Small intestine (tissue), 7 donors: ENCODE measurements around the gene FNDC3B. TPM values are rescaled to one million over a fixed set of nuclear protein-coding genes. Genes with fewer than 3 reads are reported as not detected.
A peak's percentile ranks its signal among the peaks of the same experiment; 100 is the strongest.

Experiments used
- DNase-seq, 2 donors: peaks; one replicate each; pipeline versions ENCODE4 v3.0.0 to v3.0.0-alpha.2; 2013
- FAIRE-seq: peaks from 2 replicates; lab custom pipeline; 2012; peaks lifted over from hg19 to GRCh38; lab: Jason Lieb, UNC
- H3K27ac ChIP-seq, 3 donors: one replicate each; pipeline ENCODE4 v1.5.1; 2013; ENCODE audit warnings: low read length in 2 of 3, mild to moderate bottlenecking in 2 of 3, control low read depth in 1 of 3, inconsistent platforms in 1 of 3, low read depth in 1 of 3, moderate library complexity in 1 of 3
- H3K27me3 ChIP-seq, 3 donors: one replicate each; pipeline ENCODE4 v1.6.1; 2013; ENCODE audit warnings: low read length in 3 of 3, inconsistent platforms in 1 of 3; ENCODE audit not compliant: control insufficient read depth in 3 of 3, insufficient read depth in 3 of 3
- H3K36me3 ChIP-seq, 3 donors: one replicate each; pipeline ENCODE4 v1.6.1; 2013; ENCODE audit warnings: low read length in 3 of 3, inconsistent platforms in 1 of 3, low read depth in 1 of 3, mild to moderate bottlenecking in 1 of 3, moderate library complexity in 1 of 3; ENCODE audit not compliant: control insufficient read depth in 3 of 3, insufficient read depth in 2 of 3
- H3K4me1 ChIP-seq, 3 donors: one replicate each; pipeline ENCODE4 v1.6.1; 2013; ENCODE audit warnings: low read length in 2 of 3, inconsistent platforms in 1 of 3, low read depth in 1 of 3, mild to moderate bottlenecking in 1 of 3, moderate library complexity in 1 of 3; ENCODE audit not compliant: control insufficient read depth in 3 of 3, insufficient read depth in 2 of 3
- H3K4me3 ChIP-seq, 3 donors: one replicate each; pipeline ENCODE4 v1.5.1; 2013; ENCODE audit warnings: low read length in 3 of 3, control low read depth in 1 of 3, inconsistent platforms in 1 of 3, low read depth in 1 of 3, mild to moderate bottlenecking in 1 of 3, moderate library complexity in 1 of 3
- H3K9me3 ChIP-seq, 2 donors: one replicate each; pipeline ENCODE4 v1.6.1; 2013; ENCODE audit warnings: low read depth in 1 of 2, low read length in 1 of 2; ENCODE audit not compliant: control insufficient read depth in 2 of 2, insufficient read depth in 1 of 2
- WGBS, 3 donors: extraction: QIAGEN DNeasy Blood & Tissue Kit; methylation state at CpG; one replicate each; pipeline ENCODE4 v1.1.7; 2013; 5-methylcytosine and 5-hydroxymethylcytosine counted together
- polyA plus RNA-seq, 4 donors: library from polyadenylated mRNA; stranded (reverse) in 3 of 4; unstranded in 1 of 4; fragments of 200-250 nt in 3 of 4; fragments of 120-200 nt in 1 of 4; gene quantifications; one replicate each; pipeline versions ENCODE4 v1.2.1 to v1.2.3, GENCODE V29; 2013
- donor health status: healthy with polysubstance abuse.
- donor health status: control.
- donor health status: control.
- donor health status: Bipolar disorder and iron deficiency.
- donor health status: healthy.

Gene FNDC3B
- polyA plus RNA-seq, 4 donors = 6.0 to 24.7 (median 10.1) TPM

- WGBS, 3 donors = 46 to 71% (median 69%) methylated on average over 7 of the region's 7 CpGs
- no peaks in the 10 kb centered on the region for H3K27me3 ChIP-seq
- no peak overlapping the region for H3K4me3 ChIP-seq
- peaks cover 0 to 21% (median 15%) of the 10 kb centered on the region in 3 donors for H3K4me1 ChIP-seq
- DNase-seq (no peak), FAIRE-seq (no peak)
- H3K36me3 ChIP-seq = no peaks in the 10 kb centered on the region
- peak overlapping the region; percentile 27 to 96 (median 66) for H3K27ac ChIP-seq
- no peaks in the 10 kb centered on the region for H3K9me3 ChIP-seq
Measured at GRCh38 chr3:172152874-172153273, 113.5 kb downstream of the FNDC3B start.

- peak overlapping the region; percentile 48 to 96 (median 66) for H3K27ac ChIP-seq
- FAIRE-seq (no peak), DNase-seq (peak; percentile 71 to 84)
- no peaks in the 10 kb centered on the region for H3K9me3 ChIP-seq
- WGBS, 3 donors = 22 to 27% (median 26%) methylated on average over 8 of the region's 8 CpGs
- H3K27me3 ChIP-seq = no peaks in the 10 kb centered on the region
- no peaks in the 10 kb centered on the region for H3K36me3 ChIP-seq
- peaks cover 0 to 20% (median 15%) of the 10 kb centered on the region in 3 donors for H3K4me1 ChIP-seq
- no peak overlapping the region for H3K4me3 ChIP-seq
Measured at GRCh38 chr3:172153335-172153861, 114.0 kb downstream of the FNDC3B start.

- Histone ChIP-seq H3K4me3 (no peak overlapping the region), H3K27ac (peak overlapping the region in 1 of 3 donors; percentile 73), H3K36me3 (peaks cover 0 to 3% (median under 1%) of the 10 kb centered on the region in 3 donors), H3K9me3 (no peaks in the 10 kb centered on the region), H3K4me1 (peaks cover 0 to 15% (median 13%) of the 10 kb centered on the region in 3 donors), H3K27me3 (no peaks in the 10 kb centered on the region)
- FAIRE-seq (no peak), DNase-seq (no peak)
- 80 to 87% (median 83%) methylated on average over 6 of the region's 6 CpGs for WGBS, 3 donors
Measured at GRCh38 chr3:172154768-172155664, 115.6 kb downstream of the FNDC3B start.

- Histone ChIP-seq H3K4me1 (peaks cover 0 to 16% (median 15%) of the 10 kb centered on the region in 3 donors), H3K4me3 (no peak overlapping the region), H3K27me3 (no peaks in the 10 kb centered on the region), H3K27ac (no peak overlapping the region), H3K9me3 (no peaks in the 10 kb centered on the region), H3K36me3 (peaks cover 0 to 4% (median 2%) of the 10 kb centered on the region in 3 donors)
- DNase-seq = no peak
- 84 to 88% (median 87%) methylated on average over 8 of the region's 8 CpGs for WGBS, 3 donors
- no peak for FAIRE-seq
Measured at GRCh38 chr3:172155897-172156585, 116.7 kb downstream of the FNDC3B start.

- FAIRE-seq (no peak), DNase-seq (no peak)
- no peak overlapping the region for H3K27ac ChIP-seq
- H3K4me1 ChIP-seq = peaks cover 0 to 16% (median 15%) of the 10 kb centered on the region in 3 donors
- H3K27me3 ChIP-seq = no peaks in the 10 kb centered on the region
- H3K36me3 ChIP-seq = peaks cover 0 to 4% (median 2%) of the 10 kb centered on the region in 3 donors
- WGBS, 3 donors = 42 to 61% (median 50%) methylated on average over 5 of the region's 5 CpGs
- no peak overlapping the region for H3K4me3 ChIP-seq
- no peaks in the 10 kb centered on the region for H3K9me3 ChIP-seq
Measured at GRCh38 chr3:172156586-172156955, 117.2 kb downstream of the FNDC3B start.

GRCh38 chr3:172157564-172158258 is 118.3 kb downstream of the FNDC3B start:
- no peak for FAIRE-seq
- no peak overlapping the region for H3K27ac ChIP-seq
- no peak overlapping the region for H3K4me3 ChIP-seq

GRCh38 chr3:172158741-172159140 is 119.4 kb downstream of the FNDC3B start:
- Histone ChIP-seq H3K9me3 (no peaks in the 10 kb centered on the region), H3K36me3 (peaks cover 2 to 4% (median 2%) of the 10 kb centered on the region in 3 donors), H3K27ac (no peak overlapping the region), H3K4me1 (peaks cover 0 to 10% (median 2%) of the 10 kb centered on the region in 3 donors), H3K4me3 (no peak overlapping the region), H3K27me3 (no peaks in the 10 kb centered on the region)
- 95 to 97% (median 97%) methylated on average over 4 of the region's 4 CpGs for WGBS, 3 donors
- FAIRE-seq = no peak
- no peak for DNase-seq

More at GRCh38 chr3:172157564-172158258, 118.3 kb downstream of the FNDC3B start:
- H3K4me1 ChIP-seq = peaks cover 0 to 16% (median 13%) of the 10 kb centered on the region in 3 donors
- H3K27me3 ChIP-seq = no peaks in the 10 kb centered on the region
- no peaks in the 10 kb centered on the region for H3K9me3 ChIP-seq
- H3K36me3 ChIP-seq = peaks cover 2 to 4% (median 2%) of the 10 kb centered on the region in 3 donors
- 91 to 92% (median 92%) methylated on average over 3 of the region's 3 CpGs for WGBS, 3 donors
- no peak for DNase-seq
